Tibial nerve (tissue), 4 donors: ENCODE measurements around the gene ACER2.

Experiments used
- CTCF ChIP-seq, 5 experiments: fragments of 200-600 bp in 3 of 5; fragments of 450-650 bp in 2 of 5; sonication (generic) in 3 of 5; IDR thresholded peaks; one replicate each; pipeline ENCODE4 v1.5.1; 2016 to 2019; ENCODE audit warnings: antibody characterized with exemption in 5 of 5, mild to moderate bottlenecking in 3 of 5, moderate library complexity in 2 of 5
- EP300 ChIP-seq, 2 donors: sonication (generic); formaldehyde crosslinking; IDR thresholded peaks; one replicate each; pipeline ENCODE4 v1.6.1; 2017; ENCODE audit warnings: antibody characterized with exemption in 2 of 2, mild to moderate bottlenecking in 1 of 2
- POLR2A ChIP-seq, 2 donors: fragments of 450-650 bp; IDR thresholded peaks; one replicate each; pipeline ENCODE4 v1.6.1; 2017; ENCODE audit warnings: antibody characterized with exemption in 2 of 2, mild to moderate bottlenecking in 2 of 2, moderate library complexity in 2 of 2

GRCh38 chr9:19387317-19387716 is 21.5 kb upstream of the ACER2 start:
- no peak for TF ChIP-seq CTCF (IDR thresholded peaks at IDR 0.05)
- no peak for TF ChIP-seq POLR2A (IDR thresholded peaks at IDR 0.05)
- TF ChIP-seq EP300 (IDR thresholded peaks at IDR 0.05): no peak
